Liver (tissue), 9 donors: Measurements from ENCODE around the gene RNU6-1. TPM values are rescaled to one million over a fixed set of nuclear protein-coding genes. Genes with fewer than 3 reads are reported as not detected.

Source experiments
- DNase-seq: peaks from one replicate; pipeline ENCODE4 v3.0.0-alpha.2; 2017; ENCODE audit warnings: low spot score
- H3K27ac ChIP-seq, 2 donors: one replicate each; pipeline ENCODE4 v1.7.0; 2013; ENCODE audit warnings: inconsistent platforms in 2 of 2, low read length in 2 of 2, control low read depth in 1 of 2, low read depth in 1 of 2, mild to moderate bottlenecking in 1 of 2
- H3K27me3 ChIP-seq, 4 donors: one replicate each; pipeline versions ENCODE4 v1.6.1 to v1.7.0; 2013; ENCODE audit warnings: low read length in 3 of 4, inconsistent platforms in 1 of 4, mild to moderate bottlenecking in 1 of 4, moderate library complexity in 1 of 4; ENCODE audit not compliant: control insufficient read depth in 4 of 4, insufficient read depth in 4 of 4
- H3K36me3 ChIP-seq, 4 donors: one replicate each; pipeline versions ENCODE4 v1.6.1 to v1.7.0; 2013; ENCODE audit warnings: low read length in 3 of 4, mild to moderate bottlenecking in 3 of 4, low read depth in 1 of 4, moderate library complexity in 1 of 4; ENCODE audit not compliant: control insufficient read depth in 4 of 4, insufficient read depth in 3 of 4
- H3K4me1 ChIP-seq, 4 donors: one replicate each; pipeline versions ENCODE4 v1.6.1 to v1.7.0; 2013; ENCODE audit warnings: low read length in 3 of 4, mild to moderate bottlenecking in 3 of 4, moderate library complexity in 1 of 4; ENCODE audit not compliant: control insufficient read depth in 4 of 4, insufficient read depth in 4 of 4
- H3K4me3 ChIP-seq, 3 donors: one replicate each; pipeline versions ENCODE4 v1.6.1 to v1.7.0; 2013; ENCODE audit warnings: low read length in 3 of 3, control low read depth in 1 of 3, low read depth in 1 of 3, mild to moderate bottlenecking in 1 of 3
- H3K9ac ChIP-seq, 2 donors: one replicate each; pipeline ENCODE4 v1.7.0; 2013; ENCODE audit warnings: low read length in 2 of 2, mild to moderate bottlenecking in 2 of 2, moderate library complexity in 2 of 2, control low read depth in 1 of 2, low read depth in 1 of 2
- H3K9me3 ChIP-seq, 4 donors: one replicate each; pipeline versions ENCODE4 v1.6.1 to v1.7.0; 2013; ENCODE audit warnings: low read length in 3 of 4; ENCODE audit not compliant: control insufficient read depth in 4 of 4
- ATF3 ChIP-seq: IDR thresholded peaks from 2 replicates; pipeline ENCODE4 v1.6.1; 2016; ENCODE audit warnings: antibody characterized with exemption
- CTCF ChIP-seq: fragments of 150-350 bp; IDR thresholded peaks from 2 replicates; pipeline ENCODE4 v1.5.1; 2017; ENCODE audit warnings: improper control_type of control experiment, low read depth, low read length; ENCODE audit not compliant: missing input control
- EGR1 ChIP-seq, 2 donors: IDR thresholded peaks; 2 replicates each; pipeline ENCODE4 v1.6.1; 2016 to 2018; ENCODE audit warnings: antibody characterized with exemption in 2 of 2, low read depth in 2 of 2
- FOXA2 ChIP-seq: IDR thresholded peaks from 2 replicates; pipeline ENCODE4 v1.6.1; 2016; ENCODE audit warnings: antibody characterized with exemption
- GABPA ChIP-seq, 2 donors: IDR thresholded peaks in 1 of 2; conservative IDR thresholded peaks in 1 of 2; 2 replicates each; pipeline ENCODE4 v1.6.1; 2016; ENCODE audit warnings: antibody characterized with exemption in 2 of 2, mild to moderate bottlenecking in 1 of 2, moderate library complexity in 1 of 2
- HNF4A ChIP-seq, 2 donors: conservative IDR thresholded peaks; 2 replicates each; pipeline ENCODE4 v1.6.1; 2016; ENCODE audit warnings: antibody characterized with exemption in 2 of 2, mild to moderate bottlenecking in 2 of 2
- HNF4G ChIP-seq: IDR thresholded peaks from 2 replicates; pipeline ENCODE4 v1.6.1; 2016; ENCODE audit warnings: antibody characterized with exemption
- JUND ChIP-seq, 2 donors: IDR thresholded peaks; 2 replicates each; pipeline ENCODE4 v1.6.1; 2016; ENCODE audit warnings: antibody characterized with exemption in 2 of 2
- MAX ChIP-seq: IDR thresholded peaks from 2 replicates; pipeline ENCODE4 v1.6.1; 2016; ENCODE audit warnings: antibody characterized with exemption
- NR2F2 ChIP-seq: IDR thresholded peaks from 2 replicates; pipeline ENCODE4 v1.6.1; 2016; ENCODE audit warnings: antibody characterized with exemption
- RAD21 ChIP-seq, 2 donors: IDR thresholded peaks; 2 replicates each; pipeline ENCODE4 v1.6.1; 2016; ENCODE audit warnings: antibody characterized with exemption in 2 of 2, mild to moderate bottlenecking in 2 of 2
- REST ChIP-seq: IDR thresholded peaks from 2 replicates; pipeline ENCODE4 v1.6.1; 2016; ENCODE audit warnings: antibody characterized with exemption, mild to moderate bottlenecking
- RXRA ChIP-seq, 2 donors: IDR thresholded peaks; 2 replicates each; pipeline ENCODE4 v1.6.1; 2017 to 2018; ENCODE audit warnings: antibody characterized with exemption in 2 of 2, mild to moderate bottlenecking in 1 of 2
- SP1 ChIP-seq: IDR thresholded peaks from 2 replicates; pipeline ENCODE4 v1.6.1; 2018; ENCODE audit warnings: antibody characterized with exemption, mild to moderate bottlenecking
- TAF1 ChIP-seq: conservative IDR thresholded peaks from 2 replicates; pipeline ENCODE4 v1.6.1; 2016; ENCODE audit warnings: antibody characterized with exemption, mild to moderate bottlenecking
- YY1 ChIP-seq: IDR thresholded peaks from 2 replicates; pipeline ENCODE4 v1.6.1; 2016; ENCODE audit warnings: antibody characterized with exemption, mild to moderate bottlenecking
- ZBTB33 ChIP-seq: IDR thresholded peaks from 2 replicates; pipeline ENCODE4 v1.6.1; 2016; ENCODE audit warnings: antibody characterized with exemption
- WGBS: extraction: QIAGEN DNeasy Blood & Tissue Kit; methylation state at CpG from one replicate; pipeline ENCODE4 v1.1.7; 2013; 5-methylcytosine and 5-hydroxymethylcytosine counted together
- polyA plus RNA-seq, 2 donors: library from polyadenylated mRNA; stranded (reverse) in 1 of 2; unstranded in 1 of 2; fragments of 200-250 nt in 1 of 2; fragments of >200 nt in 1 of 2; fragmentation: Nextera tagmentation in 1 of 2; extraction: Ambion mirVana in 1 of 2; gene quantifications; one replicate each; pipeline versions ENCODE4 v1.2.1 to v1.2.3, GENCODE V29; 2013 to 2015
- total RNA-seq, 2 donors: library from RNA; depleted of rRNA; stranded (reverse); fragments of >200 nt; gene quantifications; one replicate each; pipeline ENCODE4 v1.2.3, GENCODE V29; 2014
- donor health status: healthy.
- donor health status: healthy.
- donor health status: healthy.
- donor health status: healthy.
- donor health status: healthy.

Gene RNU6-1
- total and polyA plus RNA-seq, 4 donors, result not detected

- H3K27ac ChIP-seq, result no peak overlapping the region
- peaks cover 0 to 14% (median 7%) of the 10 kb centered on the region in 4 donors for H3K4me1 ChIP-seq
- H3K9me3 ChIP-seq, result no peaks in the 10 kb centered on the region
- TF ChIP-seq JUND (IDR thresholded peaks at IDR 0.05), result no peak
- no peak for TF ChIP-seq RXRA (IDR thresholded peaks at IDR 0.05)
- no peak for TF ChIP-seq MAX
- TF ChIP-seq FOXA2, result no peak
- TF ChIP-seq NR2F2, result no peak
- TF ChIP-seq TAF1, result no peak
- no peak for TF ChIP-seq GABPA (IDR thresholded peaks at IDR 0.05 in 1 of 2, conservative IDR thresholded peaks at IDR 0.05 in 1 of 2)
- no peak for TF ChIP-seq EGR1 (IDR thresholded peaks at IDR 0.05; ENCODE audit: low read depth in 2 of 2)
- no peak for TF ChIP-seq REST
- TF ChIP-seq ZBTB33, result no peak
- no peak for TF ChIP-seq CTCF
- no peak for TF ChIP-seq SP1
- no peak for TF ChIP-seq ATF3
- TF ChIP-seq YY1, result no peak
- H3K4me3 ChIP-seq, result no peak overlapping the region
- 84% methylated on average over 2 of the region's 2 CpGs for WGBS
- H3K9ac ChIP-seq, result no peak overlapping the region
- DNase-seq, result no peak
- no peaks in the 10 kb centered on the region for H3K27me3 ChIP-seq
- no peaks in the 10 kb centered on the region for H3K36me3 ChIP-seq
These were observed 47.9 kb upstream of the RNU6-1 start for GRCh38 chr15:67887776-67888175.

GRCh38 chr15:67885861-67886260 lies 46.0 kb upstream of the RNU6-1 start:
- Histone ChIP-seq H3K9me3 (no peaks in the 10 kb centered on the region), H3K4me3 (no peak overlapping the region), H3K27ac (no peak overlapping the region)
- TF ChIP-seq GABPA (IDR thresholded peaks at IDR 0.05 in 1 of 2, conservative IDR thresholded peaks at IDR 0.05 in 1 of 2), result no peak
- TF ChIP-seq EGR1 (IDR thresholded peaks at IDR 0.05; ENCODE audit: low read depth in 2 of 2), result no peak
- no peak for TF ChIP-seq RXRA (IDR thresholded peaks at IDR 0.05)
- TF ChIP-seq NR2F2, result no peak
- no peak for TF ChIP-seq CTCF
- no peak for TF ChIP-seq HNF4G
- no peak for TF ChIP-seq TAF1
- no peak for TF ChIP-seq JUND (IDR thresholded peaks at IDR 0.05)
- no peak for TF ChIP-seq SP1
- TF ChIP-seq MAX, result no peak
- TF ChIP-seq RAD21 (IDR thresholded peaks at IDR 0.05), result no peak
- TF ChIP-seq HNF4A (conservative IDR thresholded peaks at IDR 0.05), result no peak
- no peak for TF ChIP-seq ZBTB33

More at GRCh38 chr15:67885861-67886260, 46.0 kb upstream of the RNU6-1 start:
- H3K4me1 ChIP-seq, result peaks cover 0 to 17% (median 8%) of the 10 kb centered on the region in 4 donors
- H3K27me3 ChIP-seq, result no peaks in the 10 kb centered on the region
- H3K9ac ChIP-seq, result no peak overlapping the region
- DNase-seq, result no peak
- no peaks in the 10 kb centered on the region for H3K36me3 ChIP-seq
